ENCODE results near the gene EFHC1.

EFHC1 gene

DNA sequence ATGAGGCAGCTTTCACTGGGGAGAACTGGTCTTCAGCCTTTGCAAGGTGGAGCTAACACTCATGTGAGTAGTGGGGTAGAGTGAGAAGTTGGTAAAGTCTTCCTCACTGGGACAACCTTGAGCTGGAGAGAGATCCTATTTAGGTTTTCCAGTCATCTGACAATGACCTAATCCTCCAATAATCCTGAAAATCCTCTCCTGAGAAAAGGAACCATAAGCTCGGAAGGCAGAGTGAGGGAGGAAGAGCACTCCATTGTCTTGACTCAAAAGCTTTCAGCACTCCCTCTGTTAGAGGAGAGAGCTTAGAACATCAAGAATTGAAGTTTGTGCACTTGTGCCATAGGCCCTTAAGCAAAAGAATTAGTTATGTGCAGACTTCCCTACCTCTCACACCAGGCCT is 78.9 kb downstream of the EFHC1 start:
- ChIA-PET POLR2A (interaction anchor here (0.7 to 0.9 kb wide), 2 partner anchors 41 to 77 kb away, joined by 3 read pairs; no protein-coding TSS in a partner anchor), CTCF (interaction anchor here (1.1 to 1.2 kb wide), 2 partner anchors 14 to 99 kb away, joined by 3 read pairs; no protein-coding TSS in a partner anchor)
- no peak for DNase-seq (ENCODE audit: low read depth, low spot score)
- H3K4me3 ChIP-seq (ENCODE audit: low read depth, low read length): no peak overlapping the region
- TF ChIP-seq, protein P1, sequence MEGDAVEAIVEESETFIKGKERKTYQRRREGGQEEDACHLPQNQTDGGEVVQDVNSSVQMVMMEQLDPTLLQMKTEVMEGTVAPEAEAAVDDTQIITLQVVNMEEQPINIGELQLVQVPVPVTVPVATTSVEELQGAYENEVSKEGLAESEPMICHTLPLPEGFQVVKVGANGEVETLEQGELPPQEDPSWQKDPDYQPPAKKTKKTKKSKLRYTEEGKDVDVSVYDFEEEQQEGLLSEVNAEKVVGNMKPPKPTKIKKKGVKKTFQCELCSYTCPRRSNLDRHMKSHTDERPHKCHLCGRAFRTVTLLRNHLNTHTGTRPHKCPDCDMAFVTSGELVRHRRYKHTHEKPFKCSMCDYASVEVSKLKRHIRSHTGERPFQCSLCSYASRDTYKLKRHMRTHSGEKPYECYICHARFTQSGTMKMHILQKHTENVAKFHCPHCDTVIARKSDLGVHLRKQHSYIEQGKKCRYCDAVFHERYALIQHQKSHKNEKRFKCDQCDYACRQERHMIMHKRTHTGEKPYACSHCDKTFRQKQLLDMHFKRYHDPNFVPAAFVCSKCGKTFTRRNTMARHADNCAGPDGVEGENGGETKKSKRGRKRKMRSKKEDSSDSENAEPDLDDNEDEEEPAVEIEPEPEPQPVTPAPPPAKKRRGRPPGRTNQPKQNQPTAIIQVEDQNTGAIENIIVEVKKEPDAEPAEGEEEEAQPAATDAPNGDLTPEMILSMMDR (IDR thresholded peaks at IDR 0.05; ENCODE audit: insufficient read depth, low read length, missing control alignments): no peak

- CTCF ChIA-PET: interaction anchor here (0.9 to 1.8 kb wide), 4 partner anchors 15 to 98 kb away, joined by 3 to 6 read pairs (median 3); no protein-coding TSS in a partner anchor
These were observed 79.6 kb downstream of the EFHC1 start for GRCh38 chr6:52499681-52500236.

DNA sequence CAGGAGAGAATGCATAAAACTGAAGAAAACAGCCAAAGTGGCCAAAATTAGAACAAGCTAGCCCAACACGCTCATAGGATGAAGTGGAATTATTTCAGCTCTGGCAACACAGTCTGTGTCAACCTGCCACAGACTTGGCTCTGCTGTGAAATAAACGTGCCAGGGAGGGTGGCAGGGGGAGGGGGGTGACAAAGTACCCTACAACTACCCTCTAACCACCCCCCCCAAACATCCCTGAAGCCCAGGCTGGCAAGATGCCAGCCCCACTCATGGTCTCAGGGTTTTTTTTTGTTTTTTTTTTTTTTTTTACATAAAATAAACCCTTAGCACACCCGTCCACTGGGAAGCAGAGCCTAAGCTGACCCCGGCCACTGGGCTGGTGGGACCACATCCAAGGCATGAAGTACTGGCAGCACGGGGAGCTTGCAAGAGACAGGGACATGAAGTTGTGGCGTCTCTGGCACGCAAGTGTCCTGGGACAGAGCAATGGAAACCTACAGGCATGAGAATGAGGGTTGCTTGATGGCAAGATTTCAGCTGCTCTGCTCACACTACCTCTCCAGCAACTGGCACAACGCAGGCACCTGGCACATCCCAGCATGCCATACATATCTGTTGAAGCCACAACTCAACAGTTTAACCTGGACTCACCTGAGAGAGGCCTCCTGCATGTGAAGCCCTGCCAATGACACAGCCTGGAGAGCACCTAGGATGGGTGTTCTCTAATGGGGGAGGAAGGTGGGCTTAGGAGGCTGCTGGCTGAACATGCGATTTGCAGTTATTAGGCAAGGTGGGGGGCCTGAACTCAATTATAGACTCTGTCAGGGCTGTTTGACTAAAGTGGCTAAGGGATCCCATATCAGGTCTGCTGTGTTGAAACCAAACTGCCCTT is 80.3 kb downstream of the EFHC1 start:
- H3K4me3 ChIP-seq (ENCODE audit: low read depth, low read length): no peak overlapping the region
- TF ChIP-seq, protein P1 (IDR thresholded peaks at IDR 0.05; ENCODE audit: insufficient read depth, low read length, missing control alignments): no peak
- no peak for DNase-seq (ENCODE audit: low read depth, low spot score)
- ChIA-PET CTCF (interaction anchor here (0.9 to 1.8 kb wide), 3 partner anchors 21 to 163 kb away, joined by 3 to 6 read pairs (median 3); no protein-coding TSS in a partner anchor), POLR2A (interaction anchor here (0.7 kb wide), 1 partner anchor 85 kb away, joined by 3 read pairs; no protein-coding TSS in a partner anchor)

More at GRCh38 chr6:52499681-52500236, 79.6 kb downstream of the EFHC1 start:
- TF ChIP-seq, protein P1 (IDR thresholded peaks at IDR 0.05; ENCODE audit: insufficient read depth, low read length, missing control alignments): no peak
- no peak for DNase-seq (ENCODE audit: low read depth, low spot score)
- no peak overlapping the region for H3K4me3 ChIP-seq (ENCODE audit: low read depth, low read length)
- POLR2A ChIA-PET: interaction anchor here (0.7 to 0.9 kb wide), 2 partner anchors 77 to 86 kb away, joined by 3 read pairs; no protein-coding TSS in a partner anchor

GRCh38 chr6:52502306-52503029 is 82.3 kb downstream of the EFHC1 start:
- no peak overlapping the region for H3K4me3 ChIP-seq (ENCODE audit: low read depth, low read length)
- ChIA-PET POLR2A (no interaction called here), CTCF (interaction anchor here (0.8 to 1.0 kb wide), 2 partner anchors 73 to 148 kb away, joined by 3 read pairs; no protein-coding TSS in a partner anchor)
- no peak for DNase-seq (ENCODE audit: low read depth, low spot score)
- TF ChIP-seq, protein P1 (IDR thresholded peaks at IDR 0.05; ENCODE audit: insufficient read depth, low read length, missing control alignments): no peak

DNA sequence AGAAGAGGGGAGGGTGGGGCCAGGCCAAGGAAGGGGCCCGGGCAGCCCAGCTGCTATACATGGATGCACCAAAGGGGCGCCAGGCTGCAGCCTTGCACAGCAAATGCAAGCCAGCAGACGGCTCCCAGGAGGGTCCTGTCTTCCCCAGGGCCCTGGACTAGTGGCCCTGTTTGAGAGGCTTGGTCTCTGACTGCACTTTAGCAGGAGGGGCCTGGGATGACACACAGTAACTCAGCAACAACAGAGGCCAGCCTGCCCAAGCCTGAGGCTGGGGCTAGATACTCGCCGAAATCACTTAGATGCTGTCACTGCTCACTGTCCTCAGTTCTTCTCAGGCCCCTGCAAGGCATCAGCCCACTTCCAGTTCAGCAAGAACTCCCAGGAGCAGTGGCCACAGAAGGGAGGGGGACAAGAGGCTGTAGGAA is 83.2 kb downstream of the EFHC1 start:
- TF ChIP-seq, protein P1 (IDR thresholded peaks at IDR 0.05; ENCODE audit: insufficient read depth, low read length, missing control alignments): no peak
- ChIA-PET CTCF (interaction anchor here (1.0 kb wide), 1 partner anchor 94 kb away, joined by 3 read pairs; no protein-coding TSS in a partner anchor), POLR2A (interaction anchor here (1.0 to 2.1 kb wide), 2 partner anchors 72 to 79 kb away, joined by 3 to 5 read pairs; no protein-coding TSS in a partner anchor)
- H3K4me3 ChIP-seq (ENCODE audit: low read depth, low read length): no peak overlapping the region
- no peak for DNase-seq (ENCODE audit: low read depth, low spot score)

All from AG04449 (cell line).